ENCODE results near the gene ARHGDIG. TPM values are rescaled to one million over a fixed set of nuclear protein-coding genes. Genes with fewer than 3 reads are reported as not detected.

ARHGDIG gene
- total RNA-seq, 1 donor from 2014 or later = 13.8 TPM

GRCh38 chr16:307691-308312 is 27.4 kb downstream of the ARHGDIG start:
- Mint-ChIP-seq H3K27me3 (ENCODE audit: unreplicated experiment) (peaks cover 2% of the 10 kb centered on the region), H3K4me3 (ENCODE audit: unreplicated experiment) (no peak overlapping the region), H3K4me1 (ENCODE audit: low read depth, unreplicated experiment) (peaks cover 11% of the 10 kb centered on the region), H3K36me3 (ENCODE audit: unreplicated experiment) (no peaks in the 10 kb centered on the region), H3K9me3 (ENCODE audit: unreplicated experiment) (no peaks in the 10 kb centered on the region), H3K27ac (ENCODE audit: unreplicated experiment) (no peak overlapping the region)
- TF ChIP-seq, protein P1, sequence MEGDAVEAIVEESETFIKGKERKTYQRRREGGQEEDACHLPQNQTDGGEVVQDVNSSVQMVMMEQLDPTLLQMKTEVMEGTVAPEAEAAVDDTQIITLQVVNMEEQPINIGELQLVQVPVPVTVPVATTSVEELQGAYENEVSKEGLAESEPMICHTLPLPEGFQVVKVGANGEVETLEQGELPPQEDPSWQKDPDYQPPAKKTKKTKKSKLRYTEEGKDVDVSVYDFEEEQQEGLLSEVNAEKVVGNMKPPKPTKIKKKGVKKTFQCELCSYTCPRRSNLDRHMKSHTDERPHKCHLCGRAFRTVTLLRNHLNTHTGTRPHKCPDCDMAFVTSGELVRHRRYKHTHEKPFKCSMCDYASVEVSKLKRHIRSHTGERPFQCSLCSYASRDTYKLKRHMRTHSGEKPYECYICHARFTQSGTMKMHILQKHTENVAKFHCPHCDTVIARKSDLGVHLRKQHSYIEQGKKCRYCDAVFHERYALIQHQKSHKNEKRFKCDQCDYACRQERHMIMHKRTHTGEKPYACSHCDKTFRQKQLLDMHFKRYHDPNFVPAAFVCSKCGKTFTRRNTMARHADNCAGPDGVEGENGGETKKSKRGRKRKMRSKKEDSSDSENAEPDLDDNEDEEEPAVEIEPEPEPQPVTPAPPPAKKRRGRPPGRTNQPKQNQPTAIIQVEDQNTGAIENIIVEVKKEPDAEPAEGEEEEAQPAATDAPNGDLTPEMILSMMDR (IDR thresholded peaks at IDR 0.05; ENCODE audit: partially characterized antibody, unreplicated experiment) = no peak
- no peak for DNase-seq

DNA sequence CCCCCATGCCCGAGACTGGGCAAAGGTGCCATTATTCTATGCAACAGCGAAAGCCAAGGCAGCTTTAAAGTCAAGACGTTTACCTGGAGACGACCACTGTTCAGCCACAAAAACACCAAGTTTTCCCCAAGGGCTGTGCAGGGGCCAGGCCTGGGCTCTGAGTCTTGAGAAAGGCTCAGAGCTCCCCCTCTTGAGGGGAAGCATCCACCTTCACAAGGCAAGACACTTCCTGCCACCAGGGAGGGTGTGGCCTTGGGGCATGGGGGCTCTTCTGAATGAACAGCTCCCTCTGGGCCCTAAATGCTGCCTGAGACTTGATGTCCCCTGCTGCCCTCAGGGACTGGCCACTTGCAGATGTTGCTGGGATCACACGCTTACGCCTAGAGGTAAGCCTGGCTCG is 29.1 kb downstream of the ARHGDIG start:
- TF ChIP-seq, protein P1 (IDR thresholded peaks at IDR 0.05; ENCODE audit: partially characterized antibody, unreplicated experiment) = no peak
- DNase-seq = no peak
- Mint-ChIP-seq H3K4me1 (ENCODE audit: low read depth, unreplicated experiment) (peaks cover 11% of the 10 kb centered on the region), H3K9me3 (ENCODE audit: unreplicated experiment) (no peaks in the 10 kb centered on the region), H3K4me3 (ENCODE audit: unreplicated experiment) (no peak overlapping the region), H3K36me3 (ENCODE audit: unreplicated experiment) (no peaks in the 10 kb centered on the region), H3K27me3 (ENCODE audit: unreplicated experiment) (peaks cover 2% of the 10 kb centered on the region), H3K27ac (ENCODE audit: unreplicated experiment) (no peak overlapping the region)

DNA sequence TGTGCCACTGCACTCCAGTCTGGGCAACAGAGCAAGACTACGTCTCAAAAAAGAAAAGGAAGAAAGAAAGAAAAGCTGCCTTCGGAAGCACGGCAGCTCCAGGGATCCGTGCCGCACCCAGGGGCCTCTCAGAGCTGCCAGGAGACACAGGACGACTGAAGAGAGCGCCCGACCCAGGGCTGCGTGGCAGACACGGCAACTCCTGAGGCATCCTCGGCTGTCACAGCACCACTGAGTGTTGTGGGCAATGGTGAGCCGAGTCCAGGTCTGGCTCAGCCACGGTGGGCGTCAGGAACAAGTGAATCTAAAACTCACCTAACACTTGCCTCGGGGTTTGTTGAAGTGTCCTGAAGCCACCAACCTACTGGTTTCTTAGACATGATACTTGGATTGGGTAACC is 31.3 kb downstream of the ARHGDIG start:
- H3K27ac Mint-ChIP-seq (ENCODE audit: unreplicated experiment) = no peak overlapping the region
- H3K27me3 Mint-ChIP-seq (ENCODE audit: unreplicated experiment) = no peaks in the 10 kb centered on the region
- no peak for DNase-seq
- peaks cover 9% of the 10 kb centered on the region for H3K4me1 Mint-ChIP-seq (ENCODE audit: low read depth, unreplicated experiment)
- no peak overlapping the region for H3K4me3 Mint-ChIP-seq (ENCODE audit: unreplicated experiment)
- no peaks in the 10 kb centered on the region for H3K36me3 Mint-ChIP-seq (ENCODE audit: unreplicated experiment)
- TF ChIP-seq, protein P1 (IDR thresholded peaks at IDR 0.05; ENCODE audit: partially characterized antibody, unreplicated experiment) = no peak
- no peaks in the 10 kb centered on the region for H3K9me3 Mint-ChIP-seq (ENCODE audit: unreplicated experiment)

DNA sequence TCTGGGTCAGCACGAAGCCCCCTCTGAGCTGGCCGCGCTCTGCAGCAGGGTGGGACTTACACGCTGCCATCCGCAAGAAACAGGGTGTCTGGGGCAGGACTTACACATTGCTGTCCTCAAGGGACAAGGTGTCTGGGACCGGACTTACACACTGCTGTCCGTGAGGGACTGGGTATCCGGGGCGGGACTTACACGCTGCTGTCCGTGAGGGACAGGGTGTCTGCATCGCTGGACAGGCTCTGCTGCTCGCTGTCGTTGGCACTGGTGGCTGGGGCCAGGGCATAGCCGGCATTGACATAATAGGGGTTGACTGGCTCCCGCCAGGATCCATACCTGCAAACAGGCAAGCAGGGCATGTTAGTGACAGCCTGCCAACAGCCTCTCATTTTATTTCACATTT is 34.0 kb downstream of the ARHGDIG start:
- H3K9me3 Mint-ChIP-seq (ENCODE audit: unreplicated experiment) = no peaks in the 10 kb centered on the region
- TF ChIP-seq, protein P1 (IDR thresholded peaks at IDR 0.05; ENCODE audit: partially characterized antibody, unreplicated experiment) = no peak
- H3K27me3 Mint-ChIP-seq (ENCODE audit: unreplicated experiment) = no peaks in the 10 kb centered on the region
- H3K4me1 Mint-ChIP-seq (ENCODE audit: low read depth, unreplicated experiment) = peaks cover 7% of the 10 kb centered on the region
- H3K36me3 Mint-ChIP-seq (ENCODE audit: unreplicated experiment) = no peaks in the 10 kb centered on the region
- DNase-seq = no peak
- H3K4me3 Mint-ChIP-seq (ENCODE audit: unreplicated experiment) = no peak overlapping the region
- H3K27ac Mint-ChIP-seq (ENCODE audit: unreplicated experiment) = no peak overlapping the region

GRCh38 chr16:314795-315299 is 34.5 kb downstream of the ARHGDIG start:
- Mint-ChIP-seq H3K27me3 (ENCODE audit: unreplicated experiment) (no peaks in the 10 kb centered on the region), H3K4me3 (ENCODE audit: unreplicated experiment) (peak overlapping the region; percentile 66), H3K27ac (ENCODE audit: unreplicated experiment) (no peak overlapping the region), H3K9me3 (ENCODE audit: unreplicated experiment) (no peaks in the 10 kb centered on the region), H3K36me3 (ENCODE audit: unreplicated experiment) (no peaks in the 10 kb centered on the region), H3K4me1 (ENCODE audit: low read depth, unreplicated experiment) (peaks cover 7% of the 10 kb centered on the region)
- no peak for DNase-seq
- TF ChIP-seq, protein P1 (IDR thresholded peaks at IDR 0.05; ENCODE audit: partially characterized antibody, unreplicated experiment) = no peak
